GM12892 (cell line): ENCODE measurements around the gene CPSF3.

Experiments used
- DNase-seq: peaks from one replicate; pipeline ENCODE4 v3.0.0; 2011; ENCODE audit not compliant: insufficient read length
- FAIRE-seq: peaks from 2 replicates; lab custom pipeline; 2011; peaks lifted over from hg19 to GRCh38; lab: Jason Lieb, UNC
- POLR2A ChIP-seq: IDR thresholded peaks from 2 replicates; pipeline ENCODE4 v1.6.1; 2011; ENCODE audit warnings: low read depth, low read length, control low read depth
- POLR2AphosphoS5 ChIP-seq: IDR thresholded peaks from 2 replicates; pipeline ENCODE4 v1.6.1; 2011; ENCODE audit warnings: low read depth, low read length, control low read depth
- TAF1 ChIP-seq: IDR thresholded peaks from 2 replicates; pipeline ENCODE4 v1.6.1; 2011; ENCODE audit warnings: low read depth, mild to moderate bottlenecking, control low read depth, low read length, borderline replicate concordance

The CPSF3 gene

GRCh38 chr2:9462886-9463697 is 39.6 kb downstream of the CPSF3 start:
- DNase-seq (no peak), FAIRE-seq (no peak)
- TF ChIP-seq TAF1, result no peak
- no peak for TF ChIP-seq POLR2AphosphoS5
- no peak for TF ChIP-seq POLR2A

DNA sequence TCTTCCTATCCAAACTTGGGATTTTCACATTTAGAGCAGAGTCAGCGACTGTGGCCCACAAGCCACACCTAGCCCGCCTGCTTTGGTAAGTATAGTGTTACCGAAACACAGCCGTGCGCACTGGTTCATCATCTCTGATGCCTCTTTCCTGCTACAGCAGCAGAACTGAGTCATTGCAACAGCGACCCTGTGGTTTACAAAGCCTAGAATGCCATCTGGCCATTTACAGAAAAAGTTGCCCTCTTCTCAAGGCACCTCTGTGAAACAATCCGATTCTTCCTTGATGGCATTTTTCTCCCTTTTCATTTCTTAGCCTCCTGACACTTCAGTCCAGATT is 40.2 kb downstream of the CPSF3 start:
- no peak for TF ChIP-seq TAF1
- TF ChIP-seq POLR2AphosphoS5, result no peak
- TF ChIP-seq POLR2A, result no peak
- DNase-seq (no peak), FAIRE-seq (no peak)

- FAIRE-seq (no peak), DNase-seq (no peak)
- TF ChIP-seq POLR2AphosphoS5 (no peak), TAF1 (no peak), POLR2A (no peak)
Measured at GRCh38 chr2:9465170-9465569, 41.7 kb downstream of the CPSF3 start.

- no peak for FAIRE-seq
- no peak for DNase-seq
- no peak for TF ChIP-seq POLR2A
- no peak for TF ChIP-seq TAF1
- no peak; the same call in 1 of the 2 replicates for TF ChIP-seq POLR2AphosphoS5
Measured at GRCh38 chr2:9466147-9466683, 42.8 kb downstream of the CPSF3 start.

DNA sequence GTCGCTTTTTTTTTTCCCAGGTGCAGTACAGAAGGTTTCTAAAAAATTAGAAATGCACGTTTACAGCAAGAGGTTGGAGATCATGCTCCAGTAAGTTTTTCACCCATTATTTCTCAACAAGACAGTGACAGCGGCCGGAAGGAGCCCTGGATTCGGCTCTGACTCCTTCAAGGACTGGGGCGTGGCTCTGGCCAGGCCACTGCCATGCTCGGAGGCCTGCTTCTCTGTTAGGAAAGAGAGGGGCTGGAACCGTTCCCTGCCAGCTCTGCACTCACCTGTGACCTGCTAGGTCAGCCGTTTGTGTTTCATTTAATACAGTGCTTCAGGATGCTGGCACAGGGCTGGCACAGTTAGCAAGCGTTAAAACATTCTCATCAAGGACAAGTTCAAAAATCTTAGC is 44.2 kb downstream of the CPSF3 start:
- TF ChIP-seq POLR2AphosphoS5 (no peak), TAF1 (no peak), POLR2A (no peak)
- no peak for FAIRE-seq
- DNase-seq, result no peak

DNA sequence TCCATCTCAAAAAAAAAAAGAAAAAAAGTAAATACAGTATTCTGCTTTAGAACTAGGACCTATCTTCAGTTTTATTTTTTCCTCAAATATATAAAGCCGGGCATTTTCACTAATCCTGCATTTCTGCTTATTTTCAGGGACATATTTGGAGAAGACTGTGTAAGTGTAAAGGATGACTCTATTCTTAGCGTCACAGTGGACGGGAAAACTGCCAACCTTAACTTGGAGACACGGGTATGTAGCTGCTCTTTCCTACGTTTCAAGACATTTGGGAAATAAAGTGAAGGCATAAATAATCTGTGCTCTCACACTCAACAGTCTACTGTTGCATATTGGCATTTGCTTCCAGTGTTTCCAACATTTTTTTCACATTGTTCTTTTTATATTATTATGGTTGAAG is 47.8 kb downstream of the CPSF3 start:
- DNase-seq (no peak), FAIRE-seq (no peak)
- TF ChIP-seq POLR2AphosphoS5 (no peak), TAF1 (no peak), POLR2A (no peak)

- no peak for TF ChIP-seq POLR2AphosphoS5
- FAIRE-seq (no peak), DNase-seq (no peak)
Measured at GRCh38 chr2:9472511-9472910, 49.1 kb downstream of the CPSF3 start.

DNA sequence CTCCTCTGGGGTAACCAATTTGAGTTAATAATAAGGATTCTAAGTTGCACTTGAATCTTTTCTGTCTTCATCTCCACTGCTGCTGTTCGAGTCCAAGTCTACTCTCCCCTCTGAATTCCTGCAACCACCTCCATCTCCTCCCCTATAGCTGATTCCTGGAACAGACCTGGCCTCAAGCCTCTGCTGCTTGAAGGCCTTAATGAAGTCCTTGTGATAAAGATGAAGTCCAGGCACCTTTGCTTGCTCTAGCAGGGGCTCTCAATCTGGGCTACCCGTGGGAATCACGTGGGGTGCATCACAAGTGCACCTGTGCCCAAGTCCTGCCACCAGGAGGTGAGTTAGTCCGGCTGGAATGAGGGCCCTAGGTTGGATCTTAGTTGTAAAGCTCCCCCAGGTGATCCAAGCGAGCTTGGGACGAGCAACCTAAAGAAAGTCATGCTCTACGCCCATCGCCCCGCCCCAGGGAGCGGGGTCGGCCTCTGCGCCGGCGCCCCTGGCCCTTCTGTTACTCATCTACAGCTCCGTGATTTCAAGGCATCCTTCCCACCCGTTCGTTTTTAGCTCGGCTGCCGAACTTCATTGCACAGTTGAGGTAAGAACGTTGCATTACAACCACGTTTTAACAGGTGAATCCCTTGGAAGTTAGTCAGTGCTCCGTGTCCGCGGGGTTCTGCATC is 50.0 kb downstream of the CPSF3 start:
- DNase-seq (no peak), FAIRE-seq (peak; percentile 5)
- TF ChIP-seq TAF1 (no peak), POLR2AphosphoS5 (no peak)

- DNase-seq (peak; percentile 53), FAIRE-seq (no peak)
- no peak for TF ChIP-seq POLR2A
- no peak for TF ChIP-seq TAF1
- TF ChIP-seq POLR2AphosphoS5, result 0 out of 2 replicates have a peak, but pooled peaks have one; percentile 14
Measured at GRCh38 chr2:9473985-9474360, 50.5 kb downstream of the CPSF3 start.

GRCh38 chr2:9474361-9475057 is 51.1 kb downstream of the CPSF3 start, which contains the start of gene IAH1:
Gene IAH1, plus strand, starts transcription at chr2:9474551. Its CDS starts 16 bp downstream, at chr2:9474567.
- DNase-seq, result peak; percentile 80
- peak; percentile 80 for FAIRE-seq
- TF ChIP-seq TAF1 (0 out of 2 replicates have a peak, but pooled peaks have one; percentile 18), POLR2AphosphoS5 (no peak; the same call in none of the 2 replicates), POLR2A (peak; percentile 67; the same call in 1 of the 2 replicates)

- DNase-seq (no peak), FAIRE-seq (no peak)
- TF ChIP-seq POLR2AphosphoS5 (no peak), TAF1 (no peak), POLR2A (no peak)
Measured at GRCh38 chr2:9477914-9478313, 54.5 kb downstream of the CPSF3 start.

- FAIRE-seq (no peak), DNase-seq (no peak)
- TF ChIP-seq TAF1, result no peak
- no peak for TF ChIP-seq POLR2A
- TF ChIP-seq POLR2AphosphoS5, result no peak
Measured at GRCh38 chr2:9478526-9478925, 55.1 kb downstream of the CPSF3 start.

- FAIRE-seq (no peak), DNase-seq (no peak)
- TF ChIP-seq POLR2A (no peak), POLR2AphosphoS5 (no peak), TAF1 (no peak)
Measured at GRCh38 chr2:9480157-9480556, 56.7 kb downstream of the CPSF3 start.
